Measurements from ENCODE around the gene ZNF776.
A peak's percentile ranks its signal among the peaks of the same experiment; 100 is the strongest.
"Not testable (repeated sequence)": the region's sequence is repeated elsewhere in the genome, so short reads cannot be mapped to it uniquely, and the experiment has no call there.

Gene ZNF776

DNA sequence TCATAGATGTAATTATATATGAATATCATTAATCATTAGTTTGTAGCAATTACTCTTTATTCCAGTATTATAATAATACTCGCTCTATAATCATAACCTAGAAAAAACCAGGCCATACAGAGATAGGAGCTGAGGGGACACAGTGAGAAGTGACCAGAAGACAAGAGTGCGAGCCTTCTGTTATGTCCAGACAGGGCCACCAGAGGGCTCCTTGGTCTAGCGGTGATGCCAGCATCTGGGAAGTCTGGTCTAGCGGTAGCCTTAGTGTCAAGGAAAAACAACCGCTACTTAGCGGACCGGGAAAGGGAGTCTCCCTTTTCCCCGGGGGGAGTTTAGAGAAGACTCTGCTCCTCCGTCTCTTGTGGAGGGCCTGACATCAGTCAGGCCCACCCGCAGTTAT is 8.3 kb upstream of the ZNF776 start:
- not testable (repeated sequence) for H3K27me3 ChIP-seq (ENCODE audit: control insufficient read depth in 1 of 2, insufficient read depth in 2 of 2, low read length in 2 of 2); H3K4me3 ChIP-seq (ENCODE audit: low read depth in 1 of 2, low read length in 2 of 2); H3K27ac ChIP-seq (ENCODE audit: low read depth, low read length); H3K9ac ChIP-seq (ENCODE audit: low read depth in 1 of 2, low read length in 2 of 2); H3K36me3 ChIP-seq (ENCODE audit: control insufficient read depth in 1 of 2, insufficient read depth in 2 of 2, low read length in 2 of 2); H3K4me1 ChIP-seq (ENCODE audit: control insufficient read depth in 1 of 2, insufficient read depth in 2 of 2, low read length in 2 of 2); H3K9me3 ChIP-seq (ENCODE audit: control insufficient read depth in 1 of 2, low read length in 2 of 2)

DNA sequence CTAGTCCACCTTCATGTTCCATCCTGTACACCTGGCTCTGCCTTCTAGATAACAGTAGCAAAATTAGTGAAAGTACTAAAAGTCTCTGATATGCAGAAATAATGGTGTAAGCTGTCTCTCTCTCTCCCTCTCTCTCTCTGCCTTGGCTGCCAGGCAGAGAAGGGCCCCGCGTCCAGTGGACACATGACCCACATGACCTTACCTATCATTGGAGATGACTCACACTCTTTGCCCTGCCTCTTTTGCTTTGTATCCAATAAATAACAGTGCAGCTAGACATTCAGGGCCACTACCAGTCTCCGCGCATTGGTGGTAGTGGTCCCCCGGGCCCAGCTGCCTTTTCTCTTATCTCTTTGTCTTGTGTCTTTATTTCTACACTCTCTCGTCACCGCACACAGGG is 7.8 kb upstream of the ZNF776 start:
- H3K27ac ChIP-seq (ENCODE audit: low read depth, low read length); H3K36me3 ChIP-seq (ENCODE audit: control insufficient read depth in 1 of 2, insufficient read depth in 2 of 2, low read length in 2 of 2); H3K4me3 ChIP-seq (ENCODE audit: low read depth in 1 of 2, low read length in 2 of 2); H3K4me1 ChIP-seq (ENCODE audit: control insufficient read depth in 1 of 2, insufficient read depth in 2 of 2, low read length in 2 of 2); H3K9ac ChIP-seq (ENCODE audit: low read depth in 1 of 2, low read length in 2 of 2); H3K27me3 ChIP-seq (ENCODE audit: control insufficient read depth in 1 of 2, insufficient read depth in 2 of 2, low read length in 2 of 2); H3K9me3 ChIP-seq (ENCODE audit: control insufficient read depth in 1 of 2, low read length in 2 of 2): not testable (repeated sequence)

DNA sequence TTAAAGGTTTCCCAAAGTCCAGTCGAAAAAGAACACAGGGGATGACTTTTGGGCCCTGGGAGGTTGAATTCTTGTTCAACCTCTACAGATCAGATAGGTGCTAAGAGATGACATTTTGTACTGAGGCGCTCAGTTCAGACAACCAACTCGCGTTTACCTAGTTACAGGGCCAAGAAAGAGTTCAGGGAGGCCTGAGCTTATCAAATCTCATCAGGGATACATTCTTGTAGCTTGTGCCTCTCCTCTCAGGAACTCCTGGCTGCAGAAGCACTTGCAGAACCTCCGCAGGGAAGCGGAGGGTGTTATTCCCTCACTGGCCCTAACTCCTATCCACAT is 825 bp downstream of the ZNF776 start:
- Histone ChIP-seq H3K27me3 (ENCODE audit: control insufficient read depth in 1 of 2, insufficient read depth in 2 of 2, low read length in 2 of 2) (no peaks in the 10 kb centered on the region), H3K36me3 (ENCODE audit: control insufficient read depth in 1 of 2, insufficient read depth in 2 of 2, low read length in 2 of 2) (peaks cover 37 to 44% of the 10 kb centered on the region in 2 donors), H3K9me3 (ENCODE audit: control insufficient read depth in 1 of 2, low read length in 2 of 2) (peaks cover 33 to 41% of the 10 kb centered on the region in 2 donors), H3K27ac (ENCODE audit: low read depth, low read length) (no peak overlapping the region), H3K9ac (ENCODE audit: low read depth in 1 of 2, low read length in 2 of 2) (peak overlapping the region; percentile 93 to 98), H3K4me3 (ENCODE audit: low read depth in 1 of 2, low read length in 2 of 2) (peak overlapping the region; percentile 96 to 99), H3K4me1 (ENCODE audit: control insufficient read depth in 1 of 2, insufficient read depth in 2 of 2, low read length in 2 of 2) (peaks cover 10 to 18% of the 10 kb centered on the region in 2 donors)

DNA sequence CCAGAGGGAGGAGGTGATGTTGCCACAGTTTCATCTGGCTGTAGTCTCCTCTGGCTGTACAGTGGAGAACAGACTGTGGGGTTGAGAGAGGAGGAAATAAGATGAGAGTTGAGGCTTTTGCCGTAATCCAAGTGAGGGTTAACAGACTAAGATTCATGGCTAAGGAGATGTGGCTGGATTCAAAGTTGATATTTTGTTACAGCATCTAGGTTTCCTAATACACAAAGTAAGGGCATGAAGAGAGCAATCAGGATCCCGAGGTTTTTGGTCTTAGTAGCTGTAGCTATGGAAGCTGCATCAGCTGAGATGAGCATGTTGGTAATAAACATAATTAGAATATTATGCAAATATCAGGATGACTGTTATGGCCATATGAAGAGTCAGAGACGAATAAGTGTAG is 1.4 kb downstream of the ZNF776 start:
- Histone ChIP-seq H3K9me3 (ENCODE audit: control insufficient read depth in 1 of 2, low read length in 2 of 2) (peaks cover 39 to 47% of the 10 kb centered on the region in 2 donors), H3K4me3 (ENCODE audit: low read depth in 1 of 2, low read length in 2 of 2) (peak overlapping the region; percentile 96 to 99), H3K36me3 (ENCODE audit: control insufficient read depth in 1 of 2, insufficient read depth in 2 of 2, low read length in 2 of 2) (peaks cover 43 to 50% of the 10 kb centered on the region in 2 donors)

DNA sequence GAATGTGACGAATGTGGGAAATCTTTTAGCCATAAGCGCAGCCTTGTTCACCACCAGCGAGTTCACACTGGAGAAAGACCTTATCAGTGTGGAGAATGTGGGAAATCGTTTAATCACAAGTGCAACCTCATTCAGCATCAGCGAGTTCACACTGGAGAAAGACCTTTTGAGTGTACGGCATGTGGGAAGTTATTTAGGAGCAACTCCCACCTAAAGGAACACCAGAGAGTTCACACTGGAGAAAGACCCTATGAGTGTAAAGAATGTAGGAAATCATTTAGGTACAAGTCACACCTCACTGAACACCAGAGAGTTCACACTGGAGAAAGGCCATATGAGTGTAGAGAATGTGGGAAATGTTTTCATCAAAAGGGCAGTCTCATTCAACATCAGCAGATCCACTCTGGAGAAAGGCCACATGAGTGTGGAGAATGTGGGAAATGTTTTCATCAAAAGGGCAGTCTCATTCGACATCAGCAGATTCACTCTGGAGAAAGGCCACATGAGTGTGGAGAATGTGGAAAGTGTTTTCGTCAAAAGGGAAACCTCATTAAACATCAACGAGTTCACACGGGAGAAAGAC is 7.6 kb downstream of the ZNF776 start:
- H3K27me3 ChIP-seq (ENCODE audit: control insufficient read depth in 1 of 2, insufficient read depth in 2 of 2, low read length in 2 of 2), result no peaks in the 10 kb centered on the region
- peak overlapping the region; percentile 11 to 23 for H3K4me3 ChIP-seq (ENCODE audit: low read depth in 1 of 2, low read length in 2 of 2)
- no peak overlapping the region for H3K27ac ChIP-seq (ENCODE audit: low read depth, low read length)
- peaks cover 63 to 77% of the 10 kb centered on the region in 2 donors for H3K9me3 ChIP-seq (ENCODE audit: control insufficient read depth in 1 of 2, low read length in 2 of 2)
- H3K9ac ChIP-seq (ENCODE audit: low read depth in 1 of 2, low read length in 2 of 2), result no peak overlapping the region
- H3K4me1 ChIP-seq (ENCODE audit: control insufficient read depth in 1 of 2, insufficient read depth in 2 of 2, low read length in 2 of 2), result peaks cover 0 to 2% of the 10 kb centered on the region in 2 donors
- peaks cover 78 to 98% of the 10 kb centered on the region in 2 donors for H3K36me3 ChIP-seq (ENCODE audit: control insufficient read depth in 1 of 2, insufficient read depth in 2 of 2, low read length in 2 of 2)

More for the DNA sequence above, 1.4 kb downstream of the ZNF776 start:
- peaks cover 10 to 18% of the 10 kb centered on the region in 2 donors for H3K4me1 ChIP-seq (ENCODE audit: control insufficient read depth in 1 of 2, insufficient read depth in 2 of 2, low read length in 2 of 2)
- no peak overlapping the region for H3K9ac ChIP-seq (ENCODE audit: low read depth in 1 of 2, low read length in 2 of 2)
- H3K27me3 ChIP-seq (ENCODE audit: control insufficient read depth in 1 of 2, insufficient read depth in 2 of 2, low read length in 2 of 2), result no peaks in the 10 kb centered on the region
- H3K27ac ChIP-seq (ENCODE audit: low read depth, low read length), result no peak overlapping the region

DNA sequence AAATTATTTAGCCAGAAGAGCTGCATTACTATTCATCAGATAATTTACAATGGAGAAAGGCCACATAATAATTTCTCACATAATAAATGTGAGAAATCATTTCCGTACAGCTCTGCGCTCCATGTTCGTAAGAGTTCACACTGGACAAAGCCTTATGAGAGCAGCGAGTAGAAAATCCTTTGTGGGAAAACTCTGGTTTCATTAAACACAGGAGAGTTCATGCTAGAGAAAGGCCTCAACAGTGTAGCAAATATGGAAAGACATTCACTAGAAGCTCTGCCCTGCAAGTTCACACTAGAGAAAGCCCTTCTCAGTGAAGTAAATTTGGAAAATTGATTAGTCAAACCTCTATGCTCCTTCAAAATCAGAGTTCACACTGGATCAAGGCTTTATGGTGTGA is 8.4 kb downstream of the ZNF776 start:
- H3K36me3 ChIP-seq (ENCODE audit: control insufficient read depth in 1 of 2, insufficient read depth in 2 of 2, low read length in 2 of 2), result peaks cover 78 to 99% of the 10 kb centered on the region in 2 donors
- no peak overlapping the region for H3K9ac ChIP-seq (ENCODE audit: low read depth in 1 of 2, low read length in 2 of 2)
- H3K4me1 ChIP-seq (ENCODE audit: control insufficient read depth in 1 of 2, insufficient read depth in 2 of 2, low read length in 2 of 2), result no peaks in the 10 kb centered on the region
- H3K27me3 ChIP-seq (ENCODE audit: control insufficient read depth in 1 of 2, insufficient read depth in 2 of 2, low read length in 2 of 2), result no peaks in the 10 kb centered on the region
- H3K9me3 ChIP-seq (ENCODE audit: control insufficient read depth in 1 of 2, low read length in 2 of 2), result peaks cover 57 to 69% of the 10 kb centered on the region in 2 donors
- H3K4me3 ChIP-seq (ENCODE audit: low read depth in 1 of 2, low read length in 2 of 2), result no peak overlapping the region
- no peak overlapping the region for H3K27ac ChIP-seq (ENCODE audit: low read depth, low read length)

DNA sequence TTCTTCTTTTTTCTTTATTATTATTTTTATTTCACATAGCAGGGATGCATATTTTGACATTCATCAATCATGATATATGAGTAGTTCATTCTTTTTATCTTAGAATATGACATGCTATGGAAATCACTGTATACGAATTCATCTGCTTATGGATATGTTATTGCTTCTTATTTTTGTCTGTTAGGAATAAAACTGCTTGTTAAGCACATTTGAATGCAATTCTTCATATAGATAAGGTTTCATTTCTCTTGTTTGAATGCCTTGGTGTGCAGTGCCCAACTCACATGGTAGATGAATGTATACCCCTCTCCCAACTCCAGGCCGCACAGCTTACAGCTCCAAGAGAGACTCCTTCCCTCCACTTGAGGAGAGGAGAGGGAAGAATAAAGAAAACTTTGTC is 11.3 kb downstream of the ZNF776 start:
- no peak overlapping the region for H3K9ac ChIP-seq (ENCODE audit: low read depth in 1 of 2, low read length in 2 of 2)

DNA sequence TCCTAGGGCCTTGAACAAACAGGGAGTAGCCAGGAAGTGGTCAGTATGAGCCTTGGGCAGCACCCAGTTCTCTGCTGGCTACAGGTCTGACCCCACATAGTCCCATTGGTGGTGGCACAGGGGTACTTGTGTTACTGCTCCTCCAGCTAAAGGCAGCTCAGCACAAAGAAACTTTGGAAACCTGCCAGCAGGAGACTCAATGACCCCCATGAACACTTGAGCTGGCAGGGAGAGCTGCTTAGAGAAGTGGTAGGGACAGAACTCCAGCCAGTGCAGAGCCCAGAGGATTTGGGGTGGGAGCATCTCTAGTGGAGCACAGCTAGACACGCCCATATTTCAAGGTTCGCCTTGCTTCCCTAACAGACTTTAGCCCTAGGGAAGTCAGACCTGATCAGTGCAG is 12.5 kb downstream of the ZNF776 start:
- H3K9ac ChIP-seq (ENCODE audit: low read depth in 1 of 2, low read length in 2 of 2), result no peak overlapping the region
- no peaks in the 10 kb centered on the region for H3K4me1 ChIP-seq (ENCODE audit: control insufficient read depth in 1 of 2, insufficient read depth in 2 of 2, low read length in 2 of 2)
- H3K27me3 ChIP-seq (ENCODE audit: control insufficient read depth in 1 of 2, insufficient read depth in 2 of 2, low read length in 2 of 2), result no peaks in the 10 kb centered on the region
- no peak overlapping the region for H3K4me3 ChIP-seq (ENCODE audit: low read depth in 1 of 2, low read length in 2 of 2)
- peaks cover 52 to 74% of the 10 kb centered on the region in 2 donors for H3K36me3 ChIP-seq (ENCODE audit: control insufficient read depth in 1 of 2, insufficient read depth in 2 of 2, low read length in 2 of 2)
- no peak overlapping the region for H3K27ac ChIP-seq (ENCODE audit: low read depth, low read length)
- peaks cover 27 to 49% of the 10 kb centered on the region in 2 donors for H3K9me3 ChIP-seq (ENCODE audit: control insufficient read depth in 1 of 2, low read length in 2 of 2)

More for the DNA sequence above, 11.3 kb downstream of the ZNF776 start:
- no peaks in the 10 kb centered on the region for H3K4me1 ChIP-seq (ENCODE audit: control insufficient read depth in 1 of 2, insufficient read depth in 2 of 2, low read length in 2 of 2)
- no peak overlapping the region for H3K27ac ChIP-seq (ENCODE audit: low read depth, low read length)
- peaks cover 61 to 80% of the 10 kb centered on the region in 2 donors for H3K36me3 ChIP-seq (ENCODE audit: control insufficient read depth in 1 of 2, insufficient read depth in 2 of 2, low read length in 2 of 2)
- H3K4me3 ChIP-seq (ENCODE audit: low read depth in 1 of 2, low read length in 2 of 2), result no peak overlapping the region
- no peaks in the 10 kb centered on the region for H3K27me3 ChIP-seq (ENCODE audit: control insufficient read depth in 1 of 2, insufficient read depth in 2 of 2, low read length in 2 of 2)
- peaks cover 39 to 61% of the 10 kb centered on the region in 2 donors for H3K9me3 ChIP-seq (ENCODE audit: control insufficient read depth in 1 of 2, low read length in 2 of 2)

DNA sequence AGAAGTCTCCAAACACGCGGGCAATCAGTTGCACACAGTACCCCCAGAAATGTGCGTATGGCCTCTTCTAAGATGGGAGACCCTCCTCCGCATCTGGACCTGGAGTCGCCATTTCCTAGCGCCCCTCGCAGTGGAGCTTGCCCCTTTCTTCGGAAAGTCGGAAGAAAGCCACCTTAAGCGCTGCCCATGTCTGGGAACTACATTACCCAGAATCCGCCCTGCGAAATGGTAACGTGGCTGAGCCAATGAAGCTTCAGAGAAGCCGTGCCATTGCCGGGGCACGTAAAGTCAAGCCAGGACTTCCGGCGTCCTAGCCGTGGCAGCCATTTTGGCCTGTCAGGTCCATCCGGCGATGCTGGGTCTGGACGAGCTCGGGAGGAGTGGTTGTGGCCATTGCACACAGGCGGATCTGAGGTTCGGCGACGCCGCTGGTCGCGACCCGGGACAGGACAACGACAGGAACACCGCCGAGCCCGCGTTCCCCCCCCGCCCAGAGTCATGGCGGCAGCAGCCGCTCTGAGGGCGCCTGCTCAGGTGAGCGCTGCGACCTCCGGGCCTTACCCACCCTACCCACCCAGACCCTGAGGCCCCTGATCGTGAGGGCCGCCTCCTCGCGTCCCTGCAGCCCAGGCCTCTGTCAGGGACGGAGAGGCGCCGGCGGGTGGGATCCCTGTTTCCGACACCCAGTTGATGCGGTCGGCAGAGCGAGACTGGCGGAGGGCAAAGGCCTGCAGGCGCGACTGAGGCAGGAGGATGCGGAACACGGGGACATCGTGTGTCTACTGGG is 22.9 kb downstream of the ZNF776 start, which contains the start of gene ZNF586:
TSS of gene ZNF586 (plus strand) at position 332 of the 787 bp plus-strand sequence. CDS start at position 499, 167 bp downstream.
- Histone ChIP-seq H3K36me3 (ENCODE audit: control insufficient read depth in 1 of 2, insufficient read depth in 2 of 2, low read length in 2 of 2) (peaks cover 8 to 19% of the 10 kb centered on the region in 2 donors), H3K9me3 (ENCODE audit: control insufficient read depth in 1 of 2, low read length in 2 of 2) (peaks cover 8 to 20% of the 10 kb centered on the region in 2 donors), H3K27me3 (ENCODE audit: control insufficient read depth in 1 of 2, insufficient read depth in 2 of 2, low read length in 2 of 2) (no peaks in the 10 kb centered on the region), H3K4me1 (ENCODE audit: control insufficient read depth in 1 of 2, insufficient read depth in 2 of 2, low read length in 2 of 2) (peaks cover 6% of the 10 kb centered on the region in 2 donors), H3K4me3 (ENCODE audit: low read depth in 1 of 2, low read length in 2 of 2) (peak within 1 kb of the TSS; percentile 72 to 80), H3K9ac (ENCODE audit: low read depth in 1 of 2, low read length in 2 of 2) (peak within 1 kb of the TSS; percentile 48 to 63), H3K27ac (ENCODE audit: low read depth, low read length) (peak within 1 kb of the TSS; percentile 72)

DNA sequence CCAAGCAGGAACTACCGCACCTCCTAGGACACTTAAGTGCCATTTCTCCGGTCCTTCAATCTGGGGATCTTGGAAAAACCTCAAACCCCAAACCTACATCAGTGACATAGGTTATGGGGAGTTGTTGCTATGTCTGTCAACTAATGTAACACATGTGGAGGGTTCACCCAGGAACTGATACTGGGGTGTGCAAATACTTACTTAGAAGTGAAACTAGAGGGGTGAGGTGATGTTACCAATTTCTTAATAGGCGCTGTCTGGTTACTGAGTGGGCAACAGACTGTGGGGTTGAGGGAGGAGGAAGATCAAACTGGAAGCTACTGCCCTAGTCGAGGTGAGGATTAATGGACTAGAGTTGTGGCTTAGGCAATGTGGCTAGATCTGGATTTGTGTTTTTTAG is 24.8 kb downstream of the ZNF776 start:
- H3K27me3 ChIP-seq (ENCODE audit: control insufficient read depth in 1 of 2, insufficient read depth in 2 of 2, low read length in 2 of 2), result no peaks in the 10 kb centered on the region
- H3K4me1 ChIP-seq (ENCODE audit: control insufficient read depth in 1 of 2, insufficient read depth in 2 of 2, low read length in 2 of 2), result peaks cover 6% of the 10 kb centered on the region in 2 donors
- peaks cover 12 to 35% of the 10 kb centered on the region in 2 donors for H3K36me3 ChIP-seq (ENCODE audit: control insufficient read depth in 1 of 2, insufficient read depth in 2 of 2, low read length in 2 of 2)
- peaks cover 8 to 31% of the 10 kb centered on the region in 2 donors for H3K9me3 ChIP-seq (ENCODE audit: control insufficient read depth in 1 of 2, low read length in 2 of 2)
- no peak overlapping the region for H3K27ac ChIP-seq (ENCODE audit: low read depth, low read length)
- H3K4me3 ChIP-seq (ENCODE audit: low read depth in 1 of 2, low read length in 2 of 2), result no peak overlapping the region
- no peak overlapping the region for H3K9ac ChIP-seq (ENCODE audit: low read depth in 1 of 2, low read length in 2 of 2)

Data from duodenal mucosa (tissue), 2 donors.